Thyroid gland (tissue), 4 donors: ENCODE measurements around the gene BATF. TPM values are rescaled to one million over a fixed set of nuclear protein-coding genes. Genes with fewer than 3 reads are reported as not detected.

Experiments used
- DNase-seq, 2 donors: peaks; one replicate each; pipeline ENCODE4 v3.0.0-alpha.2; 2019
- H3K27ac ChIP-seq, 3 donors: fragments of 200-600 bp; sonication (generic); 1 replicate in 2 of 3; 2 replicates in 1 of 3; pipeline ENCODE4 v1.5.1; 2016 to 2019; ENCODE audit warnings: mild to moderate bottlenecking in 1 of 3, moderate library complexity in 1 of 3
- H3K27me3 ChIP-seq: fragments of 200-600 bp; sonication (generic); one replicate; pipeline ENCODE4 v1.5.1; 2019
- H3K36me3 ChIP-seq, 2 donors: fragments of 200-600 bp; sonication (generic); one replicate each; pipeline ENCODE4 v1.5.1; 2016 to 2019
- H3K4me1 ChIP-seq, 2 donors: fragments of 200-600 bp; sonication (generic); one replicate each; pipeline ENCODE4 v1.5.1; 2017 to 2019
- H3K4me3 ChIP-seq, 3 donors: fragments of 200-600 bp; sonication (generic); replicated peaks in 1 of 3; 1 replicate in 2 of 3; 2 replicates in 1 of 3; pipeline ENCODE4 v1.5.1; 2016; ENCODE audit warnings: mild to moderate bottlenecking in 1 of 3
- H3K9me3 ChIP-seq: fragments of 200-600 bp; sonication (generic); one replicate; pipeline ENCODE4 v1.5.1; 2017
- POLR2A ChIP-seq, 2 donors: fragments of 450-650 bp; IDR thresholded peaks; one replicate each; pipeline ENCODE4 v1.6.1; 2017; ENCODE audit warnings: antibody characterized with exemption in 2 of 2, mild to moderate bottlenecking in 2 of 2, moderate library complexity in 1 of 2
- WGBS, 2 donors: methylation state at CpG; one replicate each; pipeline ENCODE4 v1.1.5; 2017; 5-methylcytosine and 5-hydroxymethylcytosine counted together
- intact Hi-C: fragments of 100-400 bp; cut with DNase I; formaldehyde crosslinking; loops from one replicate; pipeline ENCODE4 v1.15.1; 2023
- total RNA-seq, 4 donors: library from RNA; depleted of rRNA; stranded (reverse); fragments of >200 nt; gene quantifications; one replicate each; pipeline ENCODE4 v1.2.3, GENCODE V29; 2016
- TF ChIP-seq, protein P1 (sequence below), 6 experiments: fragments of 200-600 bp in 3 of 6; fragments of 450-650 bp in 3 of 6; sonication (generic) in 3 of 6; IDR thresholded peaks; one replicate each; pipeline ENCODE4 v1.5.1; 2016 to 2019; ENCODE audit warnings: antibody characterized with exemption in 6 of 6, mild to moderate bottlenecking in 2 of 6, inconsistent platforms in 1 of 6, moderate library complexity in 1 of 6

BATF gene
- total RNA-seq, 4 donors from 2014 or later: 1.6 to 6.6 (median 4.9) TPM; not detected in 1

DNA sequence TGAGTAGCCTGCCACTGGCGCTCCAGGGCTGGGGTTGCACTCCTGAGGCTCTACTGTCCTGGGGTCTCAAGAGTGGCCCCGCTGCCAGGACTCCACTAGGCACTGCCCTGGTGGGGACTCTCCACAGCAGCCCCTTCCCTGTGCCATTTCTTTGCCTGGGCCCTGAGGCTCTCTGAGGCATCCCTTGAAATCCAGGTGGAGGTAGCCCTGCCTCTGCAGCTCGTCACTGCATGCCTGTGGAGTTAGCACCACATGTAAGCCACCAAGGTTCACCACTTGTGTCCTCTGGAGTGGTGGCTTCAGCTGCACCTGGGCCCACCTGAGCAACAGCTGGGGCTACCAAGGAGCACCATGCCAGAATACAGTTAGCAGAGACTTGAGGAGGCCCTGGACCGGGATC lies 39.9 kb upstream of the BATF start:
- no peak for DNase-seq

GRCh38 chr14:75484711-75485429 lies 37.4 kb upstream of the BATF start:
- Histone ChIP-seq H3K27ac (no peak overlapping the region), H3K4me3 (no peak overlapping the region), H3K36me3 (no peaks in the 10 kb centered on the region), H3K4me1 (no peaks in the 10 kb centered on the region), H3K9me3 (no peaks in the 10 kb centered on the region), H3K27me3 (no peaks in the 10 kb centered on the region)
- intact Hi-C loops: loop anchor here (10.0 kb wide), 2 partner anchors 90 to 350 kb away; no protein-coding TSS in a partner anchor
- TF ChIP-seq, protein P1, sequence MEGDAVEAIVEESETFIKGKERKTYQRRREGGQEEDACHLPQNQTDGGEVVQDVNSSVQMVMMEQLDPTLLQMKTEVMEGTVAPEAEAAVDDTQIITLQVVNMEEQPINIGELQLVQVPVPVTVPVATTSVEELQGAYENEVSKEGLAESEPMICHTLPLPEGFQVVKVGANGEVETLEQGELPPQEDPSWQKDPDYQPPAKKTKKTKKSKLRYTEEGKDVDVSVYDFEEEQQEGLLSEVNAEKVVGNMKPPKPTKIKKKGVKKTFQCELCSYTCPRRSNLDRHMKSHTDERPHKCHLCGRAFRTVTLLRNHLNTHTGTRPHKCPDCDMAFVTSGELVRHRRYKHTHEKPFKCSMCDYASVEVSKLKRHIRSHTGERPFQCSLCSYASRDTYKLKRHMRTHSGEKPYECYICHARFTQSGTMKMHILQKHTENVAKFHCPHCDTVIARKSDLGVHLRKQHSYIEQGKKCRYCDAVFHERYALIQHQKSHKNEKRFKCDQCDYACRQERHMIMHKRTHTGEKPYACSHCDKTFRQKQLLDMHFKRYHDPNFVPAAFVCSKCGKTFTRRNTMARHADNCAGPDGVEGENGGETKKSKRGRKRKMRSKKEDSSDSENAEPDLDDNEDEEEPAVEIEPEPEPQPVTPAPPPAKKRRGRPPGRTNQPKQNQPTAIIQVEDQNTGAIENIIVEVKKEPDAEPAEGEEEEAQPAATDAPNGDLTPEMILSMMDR (IDR thresholded peaks at IDR 0.05): no peak
- no peak for TF ChIP-seq POLR2A (IDR thresholded peaks at IDR 0.05)
- 72 to 79% methylated on average over 4 of the region's 4 CpGs for WGBS, 2 donors
- no peak for DNase-seq

More for the DNA sequence above, 39.9 kb upstream of the BATF start:
- Histone ChIP-seq H3K27ac (no peak overlapping the region), H3K4me3 (no peak overlapping the region), H3K27me3 (no peaks in the 10 kb centered on the region), H3K36me3 (no peaks in the 10 kb centered on the region), H3K4me1 (no peaks in the 10 kb centered on the region), H3K9me3 (no peaks in the 10 kb centered on the region)
- 93 to 100% methylated on average over 3 to 4 of the region's 4 CpGs for WGBS, 2 donors
- TF ChIP-seq, protein P1 (IDR thresholded peaks at IDR 0.05): no peak
- TF ChIP-seq POLR2A (IDR thresholded peaks at IDR 0.05): no peak
- intact Hi-C loops: loop anchor here (10.0 kb wide), 2 partner anchors 88 to 348 kb away; no protein-coding TSS in a partner anchor

GRCh38 chr14:75486318-75486717 lies 36.0 kb upstream of the BATF start:
- intact Hi-C loops: loop anchor here (10.0 kb wide), 2 partner anchors 92 to 352 kb away; no protein-coding TSS in a partner anchor
- Histone ChIP-seq H3K27ac (no peak overlapping the region), H3K9me3 (no peaks in the 10 kb centered on the region), H3K27me3 (no peaks in the 10 kb centered on the region), H3K36me3 (no peaks in the 10 kb centered on the region), H3K4me1 (no peaks in the 10 kb centered on the region), H3K4me3 (no peak overlapping the region)
- WGBS, 2 donors: 57 to 75% methylated on average over 1 of the region's 1 CpG
- no peak for TF ChIP-seq POLR2A (IDR thresholded peaks at IDR 0.05)
- TF ChIP-seq, protein P1 (IDR thresholded peaks at IDR 0.05): no peak
- DNase-seq: no peak

- H3K27ac ChIP-seq: no peak overlapping the region
- WGBS, 2 donors: 55 to 58% methylated on average over 7 of the region's 7 CpGs
Measured at GRCh38 chr14:75487155-75487671, 35.1 kb upstream of the BATF start.

More at GRCh38 chr14:75487155-75487671, 35.1 kb upstream of the BATF start:
- Histone ChIP-seq H3K4me1 (no peaks in the 10 kb centered on the region), H3K4me3 (no peak overlapping the region), H3K9me3 (no peaks in the 10 kb centered on the region), H3K27me3 (no peaks in the 10 kb centered on the region), H3K36me3 (no peaks in the 10 kb centered on the region)
- intact Hi-C loops: loop anchor here (10.0 kb wide), 2 partner anchors 92 to 352 kb away; no protein-coding TSS in a partner anchor
- TF ChIP-seq, protein P1 (IDR thresholded peaks at IDR 0.05): no peak
- TF ChIP-seq POLR2A (IDR thresholded peaks at IDR 0.05): no peak
- no peak for DNase-seq
